GM19438 (cell line): ENCODE results near the gene STIM1.

Experiments
- ATAC-seq: cut with Tn5 transposase; IDR thresholded peaks from one replicate; pipeline ENCODE4 v1.9.1; 2021; ENCODE audit warnings: low read depth; ENCODE audit not compliant: unreplicated experiment

Gene STIM1

DNA sequence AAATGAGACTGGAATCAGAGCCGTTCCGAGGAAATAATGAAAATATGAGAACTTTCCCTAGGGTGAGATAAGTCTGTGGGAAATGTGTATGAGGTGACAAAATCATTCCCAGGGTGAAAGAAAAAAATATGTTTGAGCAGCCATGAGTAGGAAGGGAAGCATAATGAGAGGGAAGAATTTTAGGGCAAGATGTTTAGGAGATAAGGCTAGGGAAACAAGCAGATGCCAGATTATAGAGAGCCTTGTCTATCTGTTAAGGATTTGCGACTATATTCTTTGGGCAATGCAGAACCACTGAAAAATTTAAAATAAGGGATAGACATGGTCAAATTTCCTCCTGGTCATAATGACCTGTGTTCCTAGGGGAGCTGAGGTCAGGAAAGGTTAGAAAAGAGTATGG is 54.4 kb downstream of the STIM1 start:
- no peak for ATAC-seq

DNA sequence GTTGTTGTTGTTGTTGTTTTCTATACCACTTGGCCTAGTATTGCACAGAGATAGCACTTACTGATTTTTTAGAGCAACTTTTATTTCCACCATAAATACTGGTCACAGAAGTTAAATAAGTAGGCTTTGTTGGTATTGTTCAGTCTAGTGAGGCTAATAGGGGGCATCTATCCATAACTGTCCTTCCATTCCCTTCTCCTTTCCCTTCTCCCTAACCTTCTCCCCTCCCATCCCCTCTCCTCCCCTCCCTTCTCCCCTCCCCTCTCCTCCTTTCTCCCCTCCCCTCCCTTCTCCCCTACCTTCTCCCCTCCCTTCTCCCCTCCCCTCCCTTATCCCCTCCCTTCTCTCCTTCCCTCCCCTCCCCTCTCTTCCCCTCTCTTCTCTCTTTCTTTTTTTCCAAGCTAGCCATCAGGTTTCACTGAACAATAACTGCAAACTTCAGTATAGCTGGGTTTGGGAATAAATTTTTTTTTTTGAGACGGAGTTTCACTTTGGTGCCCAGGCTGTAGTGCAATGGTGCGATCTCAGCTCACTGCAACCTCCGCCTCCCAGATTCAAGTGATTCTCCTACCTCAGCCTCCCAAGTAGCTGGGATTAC is 56.5 kb downstream of the STIM1 start:
- no peak for ATAC-seq

DNA sequence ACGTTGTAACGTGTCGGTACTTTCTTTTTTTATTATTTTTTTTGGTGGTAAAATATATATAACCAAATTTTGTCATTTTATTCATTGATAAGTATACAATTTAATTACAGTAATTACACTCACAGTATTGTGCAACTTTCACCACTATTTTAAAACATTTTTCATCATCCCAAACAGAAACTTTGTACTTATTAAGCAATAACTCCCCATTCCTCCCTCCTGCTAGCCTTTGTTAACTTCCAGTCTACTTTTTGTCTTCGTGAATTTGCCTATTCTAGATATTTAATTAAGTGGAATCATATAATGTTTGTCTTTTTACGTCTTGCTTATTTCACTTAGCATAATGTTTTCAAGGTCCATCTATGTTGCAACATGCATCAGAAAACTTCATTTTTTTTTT is 58.5 kb downstream of the STIM1 start:
- no peak for ATAC-seq

DNA sequence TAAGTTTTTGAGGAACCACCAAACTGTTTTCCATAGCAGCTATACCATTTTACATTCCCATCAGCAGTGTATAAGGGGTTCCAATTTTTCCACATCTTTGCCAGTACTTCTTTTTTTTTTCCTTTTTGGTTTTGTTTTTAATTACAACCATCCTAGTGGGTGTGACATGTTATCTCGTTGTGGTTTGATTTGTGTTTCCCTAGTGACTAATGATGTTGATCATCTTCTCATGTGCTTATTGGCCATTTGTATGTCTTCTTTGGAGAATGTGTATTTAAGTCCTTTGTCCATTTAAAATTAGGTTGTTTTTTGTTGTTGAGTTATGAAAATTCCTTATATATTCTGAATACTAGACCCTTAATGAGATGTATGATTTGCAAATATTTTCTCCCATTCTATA is 59.3 kb downstream of the STIM1 start:
- no peak for ATAC-seq

DNA sequence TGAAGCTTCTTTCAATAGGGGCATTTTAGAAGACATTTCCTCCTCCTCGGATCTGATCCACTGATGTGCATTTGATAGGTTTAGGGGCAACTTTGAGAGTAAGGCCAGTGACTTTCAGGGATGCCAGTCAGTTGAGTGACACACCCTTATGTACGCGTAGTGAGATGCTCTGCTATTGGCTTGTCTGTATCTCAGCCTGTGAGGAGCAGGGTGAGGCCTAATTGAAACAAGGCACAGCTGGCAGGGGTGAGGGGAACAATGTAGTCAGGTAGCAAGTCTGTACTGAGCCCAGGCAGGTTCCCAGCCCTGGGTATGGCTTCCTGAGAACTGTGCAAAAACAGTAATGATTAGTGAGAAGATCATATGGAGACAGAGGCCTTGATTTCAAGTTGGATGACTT is 61.5 kb downstream of the STIM1 start:
- no peak for ATAC-seq

DNA sequence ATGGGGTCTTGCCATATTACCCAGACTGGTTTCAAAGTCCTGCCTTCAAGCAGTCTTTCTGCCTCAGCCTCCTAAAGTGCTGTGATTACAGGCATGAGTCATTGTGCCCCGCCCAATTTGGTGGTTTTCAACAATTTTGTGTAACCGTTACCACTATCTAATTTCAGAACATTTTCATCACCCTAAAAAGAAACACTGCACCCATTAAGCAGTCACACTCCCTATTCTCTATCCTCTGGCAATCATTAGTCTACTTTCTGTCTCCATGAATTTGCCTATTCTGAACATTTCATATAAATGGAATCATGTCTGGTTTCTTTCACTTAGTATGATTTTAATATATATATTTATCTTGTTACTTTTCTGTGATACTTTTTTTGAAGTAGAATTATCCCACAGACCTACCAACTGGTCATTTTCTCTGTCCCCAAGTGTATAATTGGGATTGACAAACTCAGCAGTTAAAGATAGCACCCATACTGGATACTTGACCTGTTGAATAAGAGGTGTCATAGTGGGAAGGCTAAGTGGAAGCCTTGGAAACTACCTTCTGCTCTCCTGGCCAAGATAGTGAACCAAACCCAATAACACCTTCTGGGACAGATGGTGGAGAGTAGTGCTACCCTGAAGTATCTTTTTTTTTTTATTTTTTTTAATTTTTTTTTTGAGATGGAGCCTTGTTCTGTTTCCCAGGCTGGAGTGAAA is 64.8 kb downstream of the STIM1 start:
- no peak for ATAC-seq

DNA sequence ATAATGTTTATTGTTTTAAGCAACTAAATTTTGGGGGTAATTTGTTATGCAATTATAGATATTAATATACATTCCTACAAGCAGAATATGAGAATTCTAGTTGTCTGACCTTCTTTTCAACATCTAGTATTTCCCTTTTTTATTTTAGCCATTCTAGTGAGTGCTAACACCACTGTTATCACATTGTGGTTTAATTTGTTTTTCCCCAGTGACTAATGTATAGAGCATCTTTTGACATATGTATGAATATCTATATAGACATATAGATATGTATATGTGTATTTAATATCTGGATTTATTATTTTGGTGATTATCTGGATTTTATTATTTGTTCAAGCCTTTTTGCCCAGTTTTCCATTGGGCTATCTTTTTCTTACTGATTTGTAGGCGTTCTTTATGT is 66.6 kb downstream of the STIM1 start:
- ATAC-seq, result no peak

DNA sequence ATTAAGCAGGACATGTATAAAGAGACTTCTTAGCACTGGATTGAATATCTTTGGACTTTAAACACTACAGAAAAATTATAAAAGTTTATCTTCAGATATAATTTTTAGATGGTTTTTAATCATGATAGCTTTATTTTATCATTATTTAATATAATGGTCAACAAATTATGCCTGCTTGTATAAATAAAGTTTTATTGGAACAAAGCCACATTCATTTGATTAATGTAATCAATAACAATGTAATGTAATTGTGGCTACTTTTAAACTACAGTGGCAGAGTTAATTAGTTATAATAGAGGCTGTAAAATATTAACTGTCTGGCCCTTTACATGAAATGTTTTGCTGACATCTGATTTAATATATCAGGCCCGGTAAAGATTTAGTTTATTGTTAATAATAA is 70.0 kb downstream of the STIM1 start:
- ATAC-seq, result no peak

DNA sequence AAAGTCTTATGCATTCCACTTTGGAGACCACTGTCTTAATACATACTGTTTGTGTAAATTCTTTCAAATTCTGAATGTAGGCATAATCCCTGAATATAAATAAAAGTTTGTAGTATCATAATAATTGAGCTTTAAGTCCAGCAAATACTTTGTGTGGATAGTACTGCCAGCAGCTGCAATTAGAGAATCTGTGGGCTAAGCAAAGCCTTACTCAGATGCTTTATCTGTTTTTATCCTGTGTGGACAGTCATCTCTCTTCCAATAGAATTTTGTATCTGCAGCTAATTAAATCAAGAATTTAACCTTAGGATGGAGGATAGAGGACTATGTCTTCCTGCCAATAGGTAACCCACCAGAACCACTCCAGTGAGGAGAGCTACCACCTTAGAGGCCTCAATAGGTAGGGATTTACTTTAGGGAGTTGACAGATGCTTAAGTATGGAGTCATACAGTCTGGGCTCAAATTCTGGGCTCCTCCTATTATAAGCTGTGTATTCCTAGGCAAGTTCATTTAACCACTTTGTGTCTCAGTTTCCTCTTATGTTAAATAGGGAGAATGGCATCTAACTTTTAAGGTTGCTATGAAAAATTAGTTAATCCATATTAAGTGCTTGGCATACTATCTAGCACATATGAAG is 71.1 kb downstream of the STIM1 start:
- no peak for ATAC-seq

DNA sequence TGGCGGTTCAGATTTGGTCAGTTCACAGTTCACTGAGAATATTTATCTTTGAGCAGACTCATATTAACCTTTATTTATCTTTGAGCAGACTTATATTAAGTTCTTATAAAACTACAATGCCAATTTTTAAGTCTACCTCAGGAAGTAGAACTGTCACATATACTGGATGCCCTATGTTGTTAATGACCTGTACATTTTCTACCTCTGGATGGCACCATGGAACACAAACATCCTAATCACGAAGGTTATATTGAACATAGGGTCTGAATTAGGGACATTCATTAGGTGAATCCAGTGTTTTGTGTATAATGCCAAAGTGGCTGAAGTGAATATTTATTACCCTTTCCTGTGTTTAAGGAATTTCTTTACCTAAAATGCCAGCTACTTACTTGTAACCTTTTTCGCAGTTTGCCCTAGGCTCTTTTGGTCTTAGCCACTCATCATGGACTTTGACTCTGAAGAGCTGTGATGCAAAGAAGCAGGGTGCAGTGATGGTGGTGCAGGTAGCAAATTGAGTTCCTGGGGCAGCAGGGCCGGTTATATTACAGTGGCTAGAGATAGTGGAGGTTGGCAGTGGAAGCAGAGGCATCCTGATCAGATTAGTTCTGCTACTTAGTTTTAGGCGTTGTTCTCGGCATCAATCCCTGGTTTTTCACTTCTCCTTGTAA is 71.8 kb downstream of the STIM1 start:
- no peak for ATAC-seq

DNA sequence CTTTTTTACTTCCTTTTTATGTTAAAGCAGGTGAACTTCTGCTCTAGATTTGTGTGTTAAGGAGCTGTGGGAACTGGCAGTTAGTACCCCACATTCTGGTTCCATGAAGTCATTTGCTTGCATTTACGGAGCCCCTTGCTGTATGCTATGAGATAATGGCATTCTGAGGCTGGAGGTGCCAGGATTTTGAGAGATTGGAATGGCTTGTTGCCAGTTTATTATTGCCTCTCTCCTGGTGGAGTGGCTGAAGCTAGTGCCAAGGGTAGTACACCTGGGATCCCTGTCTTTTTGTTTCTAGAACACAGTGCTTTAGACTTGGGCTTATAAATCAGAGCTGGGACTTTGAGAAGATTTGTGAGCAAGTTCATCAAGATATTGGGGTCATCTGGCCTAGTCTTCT is 73.8 kb downstream of the STIM1 start:
- no peak for ATAC-seq

DNA sequence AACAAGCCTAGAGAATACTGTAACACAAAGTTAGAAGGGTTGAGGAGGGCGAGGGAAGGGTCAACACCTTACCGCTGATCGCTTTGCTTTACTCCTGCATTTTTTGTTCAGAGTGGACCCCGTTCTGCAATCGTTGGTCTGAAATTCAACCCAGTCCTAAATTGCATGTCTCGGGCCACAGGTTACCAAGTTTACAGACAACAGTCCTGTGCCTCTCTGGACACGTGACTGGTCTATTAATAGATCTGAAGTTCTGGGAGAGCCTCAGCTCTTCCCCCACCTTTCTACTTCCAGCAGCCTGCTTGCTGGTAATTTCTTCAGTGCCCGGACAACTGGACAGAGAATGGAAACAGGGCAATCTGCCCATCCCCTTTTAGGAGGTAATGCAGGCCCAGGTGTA is 74.2 kb downstream of the STIM1 start:
- no peak for ATAC-seq

DNA sequence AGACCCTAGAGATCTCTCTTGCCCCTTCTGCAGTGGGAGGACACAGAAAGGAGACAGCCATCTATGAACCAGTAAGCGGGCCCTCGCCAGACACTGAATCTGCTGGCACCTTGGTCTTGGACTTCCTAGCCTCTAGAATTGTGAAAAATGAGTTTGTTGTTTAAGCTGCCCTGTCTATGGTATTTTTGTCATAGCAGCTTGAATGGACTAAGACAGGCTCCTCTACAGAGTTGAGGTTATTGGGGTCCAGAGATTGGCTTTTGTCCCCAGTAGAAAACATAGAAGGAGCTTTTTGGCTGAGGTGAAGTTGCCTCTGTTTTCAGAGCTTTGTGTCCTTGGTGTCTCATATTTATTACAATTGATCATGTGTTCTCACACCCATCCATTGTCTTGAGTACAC is 77.2 kb downstream of the STIM1 start:
- ATAC-seq, result no peak

DNA sequence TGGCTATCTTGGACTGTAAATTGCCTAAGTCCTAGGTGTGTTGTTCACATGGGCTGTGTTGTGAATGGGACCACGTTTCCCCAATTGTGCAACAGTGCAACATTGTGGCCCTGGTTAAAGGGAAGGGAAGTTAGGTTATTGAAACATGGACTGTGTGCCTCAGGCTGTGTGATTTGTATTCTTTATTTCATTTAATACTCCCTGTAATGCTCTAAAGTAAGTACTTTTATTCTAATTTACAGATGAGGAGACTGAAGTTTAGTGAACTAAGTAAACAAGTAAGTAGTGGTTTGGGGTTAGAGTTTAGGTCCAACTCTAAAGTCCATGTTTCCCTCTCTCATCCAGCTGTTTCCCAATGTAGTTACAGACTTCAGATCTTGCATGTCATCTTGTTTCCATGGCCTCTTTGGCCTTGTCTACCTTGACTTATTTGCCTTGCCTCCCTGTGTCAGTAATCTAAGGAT is 77.7 kb downstream of the STIM1 start:
- ATAC-seq, result no peak

DNA sequence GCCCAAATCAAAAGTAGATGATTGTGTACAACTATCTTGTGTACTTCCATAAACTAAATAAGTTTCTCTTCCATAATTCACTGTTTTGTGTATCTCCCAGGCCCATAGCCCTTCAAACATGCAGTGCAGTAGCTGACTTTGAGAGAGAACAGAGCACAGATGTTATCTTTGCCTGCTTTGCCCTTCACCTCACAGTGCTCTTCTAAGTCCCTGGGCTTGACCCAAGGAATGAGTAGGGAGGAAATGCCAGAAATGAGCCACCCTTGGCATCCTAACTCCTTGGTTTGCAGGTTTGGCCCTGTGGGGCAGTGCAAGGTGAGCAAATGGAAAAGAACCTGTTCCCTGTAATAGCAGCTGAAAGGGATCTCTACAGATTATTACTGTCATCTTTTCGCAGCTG is 79.2 kb downstream of the STIM1 start:
- no peak for ATAC-seq

DNA sequence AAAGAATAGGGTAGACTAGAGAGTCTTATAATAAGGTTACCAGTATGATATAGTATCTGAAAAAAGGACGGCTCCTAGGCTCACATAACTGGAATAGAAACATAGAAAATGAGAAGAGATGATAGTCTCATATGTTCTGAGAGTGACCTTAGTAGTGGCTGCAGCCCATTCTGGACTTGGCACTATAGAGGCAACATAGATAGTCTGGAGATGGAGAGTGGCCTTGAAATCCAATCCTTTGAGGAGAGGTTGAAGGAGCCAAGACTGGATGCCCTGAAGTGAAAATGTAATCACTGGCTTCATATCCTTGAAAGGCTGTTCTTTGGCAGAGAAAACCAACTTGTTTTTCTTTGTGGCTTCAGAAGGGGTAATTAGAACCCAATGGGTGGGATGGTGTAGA is 81.1 kb downstream of the STIM1 start:
- ATAC-seq, result no peak

DNA sequence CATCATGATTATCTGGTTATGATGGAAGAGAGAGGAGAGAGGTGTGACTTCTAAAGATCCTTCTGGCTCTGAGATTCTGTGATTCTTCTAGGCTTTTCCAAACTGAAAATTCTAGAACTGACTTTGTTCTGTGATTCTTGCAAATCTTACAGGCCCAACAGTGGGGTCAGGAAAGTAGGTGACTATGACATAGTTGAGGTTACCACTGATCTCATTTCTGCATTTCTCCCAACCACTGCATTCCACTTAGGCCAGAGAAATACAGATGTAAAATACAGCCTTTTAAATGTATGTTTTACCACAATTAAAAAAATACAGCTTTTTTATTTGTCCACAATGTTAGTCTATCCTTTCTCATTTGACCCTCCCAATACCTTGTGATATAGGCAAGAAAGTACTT is 83.7 kb downstream of the STIM1 start:
- no peak for ATAC-seq

DNA sequence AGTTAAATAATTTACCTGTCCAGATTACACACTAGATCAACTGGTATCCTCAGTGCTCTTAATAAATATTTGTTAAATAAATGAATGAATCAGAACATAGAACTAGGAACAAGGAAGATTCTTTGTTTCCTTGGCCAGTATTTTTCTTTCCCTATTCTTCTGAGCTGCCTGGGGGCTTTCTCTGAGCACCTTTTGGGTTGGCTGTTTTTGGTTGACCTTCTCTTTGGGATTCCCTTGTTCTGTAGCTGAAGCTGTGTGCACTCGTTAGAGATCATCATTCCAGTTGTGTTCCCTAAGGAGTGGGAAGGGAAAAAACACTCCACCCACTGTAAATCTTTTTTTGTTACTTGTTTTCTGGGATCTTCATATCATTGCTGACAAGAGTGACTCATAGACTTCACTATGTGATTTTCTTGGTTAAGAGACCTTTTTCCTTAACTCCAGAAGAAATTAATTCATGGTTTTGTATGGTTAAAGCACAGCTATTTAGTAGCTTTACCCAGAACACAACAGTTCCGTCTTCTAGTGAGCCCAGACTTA is 84.3 kb downstream of the STIM1 start:
- no peak for ATAC-seq

DNA sequence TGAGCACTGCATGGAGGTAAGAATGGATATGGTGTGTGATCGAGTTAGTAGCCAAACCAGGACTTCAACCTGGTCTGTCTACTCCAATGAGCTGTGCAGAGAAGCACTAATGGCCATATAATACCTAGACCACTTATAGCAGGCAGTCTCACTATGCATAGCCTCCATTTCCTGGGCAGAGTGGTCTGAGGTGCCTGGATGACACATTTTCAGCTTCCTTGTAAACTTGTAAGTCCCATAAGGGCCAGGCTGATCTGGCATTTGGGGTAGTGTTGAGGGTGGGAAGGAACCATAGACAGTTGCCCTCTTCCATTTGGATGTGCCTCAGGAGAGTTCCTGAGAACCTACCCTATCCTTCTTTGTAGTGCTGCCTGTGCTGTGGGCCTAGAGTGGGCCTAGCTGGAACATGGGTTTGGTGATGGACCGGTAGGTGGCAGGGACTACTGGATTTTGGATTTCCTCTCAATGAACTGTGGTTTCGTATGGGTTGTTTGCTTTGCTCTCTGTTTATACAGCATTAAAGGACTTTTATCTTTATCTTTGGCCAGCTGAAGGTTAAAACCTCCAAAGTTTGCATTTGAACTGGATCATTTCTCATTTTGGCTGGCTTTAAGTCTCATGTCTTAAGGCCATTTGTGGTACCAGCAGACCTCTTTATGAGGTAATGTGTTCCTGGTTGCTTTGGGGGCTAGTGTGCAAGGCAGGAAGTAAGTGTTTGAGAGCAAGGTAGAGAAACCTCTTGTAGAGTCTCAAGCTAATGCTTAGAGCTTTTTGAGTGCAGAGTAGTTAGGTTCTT is 86.9 kb downstream of the STIM1 start:
- no peak for ATAC-seq

DNA sequence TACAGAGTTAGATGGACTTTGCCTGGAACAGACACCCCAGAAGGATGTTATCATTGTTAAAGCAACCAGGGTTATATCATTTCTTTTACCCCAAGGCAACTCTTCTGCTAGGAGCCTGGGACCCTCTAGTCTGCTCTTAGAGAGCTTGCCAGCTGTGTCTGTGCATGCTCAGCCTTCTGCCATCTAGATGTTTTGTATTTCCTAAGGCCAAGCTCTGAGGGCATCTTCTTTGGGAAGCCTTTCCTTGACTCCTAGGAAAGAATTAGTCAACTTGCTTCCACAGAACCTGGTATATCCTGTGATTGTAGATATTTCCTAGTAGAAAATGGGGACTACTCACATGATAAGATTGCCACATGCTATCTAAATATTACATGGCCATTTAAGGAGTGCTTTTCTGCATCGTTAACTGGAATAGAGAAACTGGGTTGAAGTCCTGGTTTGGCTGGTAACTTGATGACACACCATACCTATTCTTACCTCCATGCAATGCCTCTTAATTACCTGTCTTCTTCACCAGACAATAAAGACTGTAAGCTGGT is 87.6 kb downstream of the STIM1 start:
- no peak for ATAC-seq
